Esophagus squamous epithelium (tissue), 4 donors: ENCODE measurements around the gene NDUFB3.

Experiments
- POLR2A ChIP-seq, 4 donors: fragments of 450-650 bp; IDR thresholded peaks; one replicate each; pipeline ENCODE4 v1.6.1; 2017; ENCODE audit warnings: antibody characterized with exemption in 4 of 4, mild to moderate bottlenecking in 4 of 4, moderate library complexity in 3 of 4
- TF ChIP-seq, protein P1 (sequence below), 6 experiments: fragments of 450-650 bp in 4 of 6; fragments of 200-600 bp in 2 of 6; sonication (generic) in 2 of 6; IDR thresholded peaks; one replicate each; pipeline ENCODE4 v1.5.1; 2016 to 2019; ENCODE audit warnings: antibody characterized with exemption in 6 of 6, mild to moderate bottlenecking in 4 of 6, moderate library complexity in 4 of 6

GRCh38 chr2:201114350-201114749 lies 42.5 kb downstream of the NDUFB3 start:
- TF ChIP-seq, protein P1, sequence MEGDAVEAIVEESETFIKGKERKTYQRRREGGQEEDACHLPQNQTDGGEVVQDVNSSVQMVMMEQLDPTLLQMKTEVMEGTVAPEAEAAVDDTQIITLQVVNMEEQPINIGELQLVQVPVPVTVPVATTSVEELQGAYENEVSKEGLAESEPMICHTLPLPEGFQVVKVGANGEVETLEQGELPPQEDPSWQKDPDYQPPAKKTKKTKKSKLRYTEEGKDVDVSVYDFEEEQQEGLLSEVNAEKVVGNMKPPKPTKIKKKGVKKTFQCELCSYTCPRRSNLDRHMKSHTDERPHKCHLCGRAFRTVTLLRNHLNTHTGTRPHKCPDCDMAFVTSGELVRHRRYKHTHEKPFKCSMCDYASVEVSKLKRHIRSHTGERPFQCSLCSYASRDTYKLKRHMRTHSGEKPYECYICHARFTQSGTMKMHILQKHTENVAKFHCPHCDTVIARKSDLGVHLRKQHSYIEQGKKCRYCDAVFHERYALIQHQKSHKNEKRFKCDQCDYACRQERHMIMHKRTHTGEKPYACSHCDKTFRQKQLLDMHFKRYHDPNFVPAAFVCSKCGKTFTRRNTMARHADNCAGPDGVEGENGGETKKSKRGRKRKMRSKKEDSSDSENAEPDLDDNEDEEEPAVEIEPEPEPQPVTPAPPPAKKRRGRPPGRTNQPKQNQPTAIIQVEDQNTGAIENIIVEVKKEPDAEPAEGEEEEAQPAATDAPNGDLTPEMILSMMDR (IDR thresholded peaks at IDR 0.05) = no peak
- TF ChIP-seq POLR2A (IDR thresholded peaks at IDR 0.05) = no peak
